HG03457 (cell line): ENCODE measurements around the gene TSSC4.

Experiments used
- ATAC-seq: cut with Tn5 transposase; IDR thresholded peaks from one replicate; pipeline ENCODE4 v1.9.1; 2021; ENCODE audit warnings: moderate number of reproducible peaks; ENCODE audit not compliant: unreplicated experiment

Gene TSSC4

DNA sequence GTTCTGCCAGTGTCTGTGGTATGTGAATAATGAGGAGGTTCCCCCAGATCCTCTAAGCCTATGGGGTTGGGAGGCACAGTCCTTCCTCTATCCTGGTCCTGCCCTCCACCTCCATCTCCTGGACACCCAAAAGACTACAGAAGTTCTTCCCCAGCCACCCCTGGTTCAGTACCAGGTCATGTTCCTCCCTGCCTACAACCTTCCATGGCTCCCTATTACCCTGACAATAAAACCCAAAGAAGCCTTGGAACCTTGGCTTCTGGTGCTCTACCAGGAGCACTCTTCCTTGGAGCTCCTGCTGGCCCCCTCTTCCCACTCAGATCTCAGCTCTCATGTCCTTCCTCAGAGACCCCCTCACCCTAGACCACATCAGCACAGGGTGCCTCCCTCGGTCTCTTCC, 30.8 kb downstream of the TSSC4 start:
- no peak for ATAC-seq

DNA sequence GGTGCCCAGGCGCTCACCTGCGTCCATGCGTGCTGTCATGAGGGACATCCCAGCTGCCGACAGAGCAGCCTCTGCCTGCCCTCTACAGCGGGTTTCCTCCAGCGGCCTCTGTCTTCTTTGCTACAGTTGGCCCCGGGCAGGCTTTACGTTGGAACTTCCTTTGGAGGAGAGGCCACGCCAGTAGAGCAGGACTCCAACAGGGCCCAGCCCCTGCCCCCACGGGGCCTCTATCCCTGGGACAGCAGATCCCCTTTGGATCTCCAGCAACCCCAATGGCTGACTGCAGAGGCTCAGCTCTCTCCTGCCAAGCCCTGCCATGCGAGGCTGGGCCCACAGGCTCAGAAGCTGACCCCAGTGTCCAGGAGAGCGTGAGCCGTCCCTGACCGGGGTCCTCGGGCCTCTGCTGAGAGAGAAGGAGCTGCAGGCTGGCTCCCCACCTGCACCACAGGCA, 31.6 kb downstream of the TSSC4 start:
- no peak for ATAC-seq

GRCh38 chr11:2432628-2433071, 32.1 kb downstream of the TSSC4 start:
- ATAC-seq = no peak

- no peak for ATAC-seq
Measured at GRCh38 chr11:2433106-2433925, 32.8 kb downstream of the TSSC4 start.

DNA sequence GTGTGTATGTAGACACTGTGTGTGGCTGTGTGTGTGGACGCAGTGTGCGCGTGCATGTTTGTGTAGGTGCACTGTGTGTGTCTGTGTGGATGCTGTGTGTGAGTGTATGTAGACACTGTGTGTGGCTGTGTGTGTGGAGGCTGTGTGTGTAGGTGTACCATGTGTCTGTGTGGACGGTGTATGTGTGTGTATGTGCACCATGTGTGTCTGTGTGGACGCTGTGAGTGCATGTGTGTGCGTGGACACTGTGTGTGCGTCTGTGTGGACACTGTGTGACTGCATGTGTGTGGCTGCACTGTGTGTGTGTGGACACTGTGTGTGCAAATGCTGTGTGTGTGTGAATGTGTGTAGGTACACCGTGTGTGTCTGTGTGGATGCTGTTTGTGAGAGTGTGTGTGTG, 33.5 kb downstream of the TSSC4 start:
- no peak for ATAC-seq

DNA sequence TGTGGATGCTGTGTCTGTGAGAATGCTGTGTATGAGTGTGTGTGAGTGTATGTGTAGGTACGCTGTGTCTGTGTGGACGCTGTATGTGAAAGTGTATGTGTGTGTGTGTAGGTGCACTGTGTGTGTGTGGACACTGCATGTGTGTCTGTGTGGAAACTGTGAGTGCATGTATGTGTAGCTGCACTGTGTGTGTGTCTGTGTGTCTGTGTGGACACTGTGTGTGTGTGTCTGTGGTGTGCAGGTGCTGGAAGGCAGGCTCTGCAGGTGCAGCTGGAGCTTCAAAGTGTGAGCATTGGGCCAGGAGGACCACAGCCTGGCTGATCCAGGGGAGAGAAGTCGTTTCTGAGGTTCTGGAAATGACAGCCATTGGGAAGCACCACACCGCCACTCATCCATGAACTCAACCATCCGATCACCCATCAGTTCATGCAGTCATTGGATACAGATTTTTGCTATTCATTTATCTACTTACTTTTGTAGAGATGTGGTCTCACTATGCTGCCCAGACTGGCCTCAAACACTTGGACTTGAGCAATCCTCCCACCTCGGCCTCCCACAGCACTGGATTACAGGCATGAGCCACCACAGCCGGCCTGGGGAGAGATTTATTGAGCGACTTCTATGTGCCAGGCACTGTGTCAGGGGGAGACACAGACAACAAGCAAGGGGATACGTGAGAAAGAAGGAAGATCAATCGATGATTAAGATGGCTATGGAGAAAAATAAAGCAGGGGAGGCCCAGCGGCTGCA, 34.1 kb downstream of the TSSC4 start:
- no peak for ATAC-seq

DNA sequence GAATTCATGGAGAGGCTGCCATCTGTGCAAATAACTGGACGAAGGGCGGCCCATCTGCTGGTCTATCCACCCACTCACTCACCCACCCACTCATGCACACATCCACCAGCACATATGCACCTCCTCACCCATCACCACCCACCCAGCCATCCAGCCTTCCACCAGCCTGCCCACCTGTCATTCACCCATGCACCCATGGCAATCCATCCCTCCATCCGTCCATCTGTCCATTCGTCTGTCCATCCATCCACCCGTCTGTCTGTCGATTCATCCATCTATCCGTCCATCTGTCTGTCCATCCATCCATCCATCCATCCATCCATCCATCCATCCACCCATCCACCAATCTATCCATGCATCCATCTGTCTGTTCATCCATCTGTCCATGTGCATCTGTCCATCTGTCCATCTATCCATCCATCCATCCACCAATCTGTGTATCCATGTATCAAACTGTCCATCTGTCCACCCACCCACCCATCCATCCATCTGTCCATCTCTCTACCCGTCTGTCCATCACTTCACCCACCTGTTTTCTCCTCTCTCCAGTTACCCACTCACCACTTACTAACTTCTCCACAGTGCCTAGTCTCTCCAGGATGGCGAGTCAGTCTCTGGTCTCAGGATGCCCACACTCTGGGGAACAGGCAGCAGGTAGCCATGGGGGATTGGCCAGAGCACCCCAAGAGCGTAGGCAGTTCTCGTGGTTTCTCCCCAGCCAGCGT, 34.9 kb downstream of the TSSC4 start:
- no peak for ATAC-seq

DNA sequence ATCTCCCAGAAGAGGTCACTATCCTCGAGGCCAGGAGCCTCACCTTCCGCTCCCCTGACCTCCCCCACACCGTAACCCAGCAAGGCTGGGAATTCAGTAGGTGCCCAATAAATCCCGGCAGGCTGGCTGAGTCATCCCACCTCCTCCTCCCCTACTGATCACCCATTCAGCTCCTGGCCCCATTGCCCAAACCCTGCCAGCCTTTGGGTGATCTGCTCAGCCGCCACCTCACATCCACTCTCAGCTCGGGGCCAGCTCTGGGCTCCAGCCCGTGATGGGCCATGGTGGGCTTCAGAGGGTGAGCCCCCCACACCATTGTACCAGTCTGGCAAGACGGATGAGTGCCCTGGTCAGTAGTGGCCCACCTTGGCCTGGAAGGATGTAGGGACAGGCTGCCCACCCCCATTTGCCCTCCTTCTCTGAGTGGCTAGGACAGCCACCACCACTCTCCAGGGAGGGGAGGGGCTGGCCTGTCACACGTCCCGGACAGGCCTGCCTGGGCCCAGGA, 35.5 kb downstream of the TSSC4 start:
- ATAC-seq = no peak

DNA sequence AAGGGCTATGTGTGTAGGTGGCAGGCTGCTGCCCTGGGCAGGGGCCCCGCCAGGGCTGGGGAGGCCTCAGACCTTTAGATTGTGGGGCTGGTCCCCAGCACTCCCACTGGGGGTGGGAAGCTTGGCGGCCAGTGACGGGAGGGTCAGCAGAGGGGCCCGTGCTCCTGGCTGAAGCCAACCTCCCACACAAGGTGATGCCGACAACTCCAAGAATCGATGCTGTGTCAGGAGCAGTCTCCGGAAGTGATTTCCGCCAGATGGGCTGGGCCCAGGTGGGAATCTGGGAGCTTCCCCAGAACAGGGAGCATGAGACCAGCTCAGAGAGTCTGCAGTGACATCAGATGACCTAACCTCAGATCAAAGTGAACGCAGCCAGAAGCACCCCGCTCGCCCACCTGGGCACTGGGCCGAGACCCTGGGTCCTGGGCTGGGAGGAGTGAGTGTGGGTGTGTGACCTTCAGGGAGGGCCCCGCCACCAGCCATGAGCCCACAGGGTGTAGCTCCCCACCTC, 36.0 kb downstream of the TSSC4 start:
- no peak for ATAC-seq

DNA sequence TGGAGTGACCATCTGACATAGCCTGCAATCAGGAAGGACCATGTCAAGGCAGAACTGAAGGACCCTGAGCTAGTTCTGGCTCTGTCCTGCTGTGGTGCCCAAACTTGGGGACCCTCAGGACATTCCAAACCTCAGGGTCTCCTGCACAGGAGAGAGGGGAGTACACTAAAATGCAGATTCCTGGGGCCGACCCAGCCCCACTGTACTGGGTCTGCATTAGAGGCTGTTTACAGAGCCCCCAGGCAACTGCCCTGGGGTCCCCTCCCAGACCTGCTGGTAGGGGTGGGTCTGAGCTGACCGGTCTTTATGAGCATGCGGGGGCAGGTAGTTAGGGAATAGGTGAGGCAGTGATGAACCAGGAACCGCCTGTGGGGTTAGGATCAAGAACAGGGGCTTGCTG, 37.0 kb downstream of the TSSC4 start:
- no peak for ATAC-seq

DNA sequence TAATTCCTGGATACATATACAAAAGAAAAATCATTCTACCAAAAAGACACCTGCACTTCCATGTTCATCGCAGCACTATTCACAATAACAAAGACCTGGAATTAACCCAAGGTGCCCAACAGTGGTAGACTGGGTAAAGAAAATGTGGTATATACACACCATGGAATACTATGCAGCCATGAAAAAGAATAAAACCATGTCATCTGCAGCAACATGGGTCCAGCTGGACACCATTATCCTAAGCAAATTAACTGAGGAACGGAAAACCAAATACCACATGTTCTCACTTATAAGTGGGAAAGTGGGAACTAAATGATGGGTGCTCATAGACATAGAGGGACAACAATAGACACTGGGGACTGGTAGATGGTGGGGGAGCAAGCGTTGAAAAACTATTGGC, 39.3 kb downstream of the TSSC4 start:
- no peak for ATAC-seq

DNA sequence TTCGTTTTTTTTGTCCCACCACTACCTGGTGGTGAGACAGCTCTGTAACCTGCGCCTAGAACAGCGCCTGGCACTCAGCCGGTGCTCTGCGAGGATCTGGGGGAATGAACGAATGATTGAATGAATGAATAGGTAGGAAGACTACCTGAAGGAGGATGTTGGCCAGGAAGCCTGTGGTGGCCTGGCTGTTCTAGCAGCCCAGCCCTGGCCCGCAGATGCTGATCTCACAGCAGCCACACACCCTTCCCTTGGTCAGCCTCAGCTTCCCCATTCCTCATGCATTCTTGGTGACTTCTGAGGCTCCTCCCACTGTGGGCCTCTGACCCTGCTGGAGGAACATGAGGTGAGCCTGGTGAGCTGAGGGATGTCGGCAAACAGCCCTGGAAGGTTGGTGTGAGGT, 40.1 kb downstream of the TSSC4 start:
- ATAC-seq = no peak

GRCh38 chr11:2441171-2441570, 40.6 kb downstream of the TSSC4 start:
- no peak for ATAC-seq

DNA sequence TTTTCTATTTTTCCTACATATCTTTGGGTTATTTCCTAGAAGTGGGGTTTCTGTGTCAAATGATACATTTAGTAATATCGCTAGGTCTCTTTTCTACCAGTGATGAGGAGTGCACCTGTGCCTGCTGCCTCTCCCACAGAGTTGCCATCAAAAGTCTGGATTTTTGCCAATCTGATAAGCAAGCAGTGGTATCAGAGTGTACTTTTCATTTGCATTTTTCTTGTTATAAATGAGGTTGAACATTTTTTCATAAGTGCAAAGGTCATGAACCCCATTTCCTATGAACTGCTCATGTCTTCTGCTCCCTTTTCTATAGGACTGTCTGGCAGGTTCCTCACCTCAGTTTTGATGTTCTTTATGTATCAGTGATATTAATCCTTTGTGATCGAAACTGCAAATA, 42.0 kb downstream of the TSSC4 start:
- no peak for ATAC-seq

GRCh38 chr11:2443406-2443805, 42.9 kb downstream of the TSSC4 start:
- no peak for ATAC-seq

DNA sequence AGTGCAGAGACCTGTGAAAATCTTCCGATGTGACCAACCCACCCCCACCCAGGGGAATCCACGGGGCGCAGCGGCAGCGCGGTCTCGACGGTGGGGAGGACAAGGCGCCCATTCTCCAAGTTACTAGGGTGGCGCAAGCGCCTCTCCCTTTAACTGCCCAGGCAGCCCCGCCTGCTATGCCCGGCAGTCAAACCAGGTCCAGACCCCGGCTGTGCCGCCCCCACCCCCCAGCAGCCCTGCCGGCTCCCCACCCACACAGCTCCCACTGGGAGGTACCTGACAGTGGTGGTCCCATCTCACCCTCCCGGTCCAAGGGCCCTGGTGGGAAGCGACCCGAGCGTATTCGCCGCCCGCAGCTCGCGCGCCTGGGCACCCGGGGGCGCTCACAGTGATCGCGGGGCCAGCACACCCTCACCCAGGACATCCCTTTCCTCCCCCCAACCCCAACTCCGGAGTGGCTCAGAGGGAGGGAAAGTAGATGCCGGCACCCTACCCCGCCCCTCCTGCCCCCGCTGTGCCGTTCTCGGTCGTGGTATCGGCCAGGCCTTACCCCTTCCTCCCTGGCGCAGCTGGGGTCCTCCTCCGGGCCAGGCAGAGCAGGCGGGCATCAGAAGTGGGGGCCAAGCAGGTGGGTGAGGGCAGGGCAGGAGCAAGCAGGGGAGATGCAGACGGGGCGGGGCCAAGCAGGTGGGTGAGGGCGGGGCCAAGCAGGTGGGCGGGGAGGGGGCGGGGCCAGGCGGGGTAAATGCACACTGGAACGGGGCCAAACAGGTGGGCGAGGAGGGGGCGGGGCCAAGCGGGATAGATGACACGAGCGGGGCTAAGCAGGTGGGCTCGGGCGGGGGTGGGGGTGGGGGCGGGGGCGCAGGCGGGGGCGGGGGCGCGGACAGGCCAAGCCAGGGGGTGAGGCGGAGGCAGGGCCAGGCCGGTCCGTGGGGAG, 43.6 kb downstream of the TSSC4 start, which contains the start of gene TRPM5:
TRPM5 (minus strand) TSS at position 634 of the 940 bp plus-strand sequence. CDS start 21,478 bp downstream, outside the sequence.
- ATAC-seq = no peak

- ATAC-seq = no peak
Measured at GRCh38 chr11:2444821-2445745, 44.5 kb downstream of the TSSC4 start, which contains the start of gene KCNQ1. Gene KCNQ1, plus strand, starts transcription at chr11:2445008. Its CDS starts 91 bp downstream, at chr11:2445099.

- no peak for ATAC-seq
Measured at GRCh38 chr11:2445746-2446551, 45.4 kb downstream of the TSSC4 start.
